Measurements from ENCODE around the gene GPRC5A. TPM values are rescaled to one million over a fixed set of nuclear protein-coding genes. Genes with fewer than 3 reads are reported as not detected.

The GPRC5A gene
- total RNA-seq, 1 experiment from 2014 or later = 468 TPM

DNA sequence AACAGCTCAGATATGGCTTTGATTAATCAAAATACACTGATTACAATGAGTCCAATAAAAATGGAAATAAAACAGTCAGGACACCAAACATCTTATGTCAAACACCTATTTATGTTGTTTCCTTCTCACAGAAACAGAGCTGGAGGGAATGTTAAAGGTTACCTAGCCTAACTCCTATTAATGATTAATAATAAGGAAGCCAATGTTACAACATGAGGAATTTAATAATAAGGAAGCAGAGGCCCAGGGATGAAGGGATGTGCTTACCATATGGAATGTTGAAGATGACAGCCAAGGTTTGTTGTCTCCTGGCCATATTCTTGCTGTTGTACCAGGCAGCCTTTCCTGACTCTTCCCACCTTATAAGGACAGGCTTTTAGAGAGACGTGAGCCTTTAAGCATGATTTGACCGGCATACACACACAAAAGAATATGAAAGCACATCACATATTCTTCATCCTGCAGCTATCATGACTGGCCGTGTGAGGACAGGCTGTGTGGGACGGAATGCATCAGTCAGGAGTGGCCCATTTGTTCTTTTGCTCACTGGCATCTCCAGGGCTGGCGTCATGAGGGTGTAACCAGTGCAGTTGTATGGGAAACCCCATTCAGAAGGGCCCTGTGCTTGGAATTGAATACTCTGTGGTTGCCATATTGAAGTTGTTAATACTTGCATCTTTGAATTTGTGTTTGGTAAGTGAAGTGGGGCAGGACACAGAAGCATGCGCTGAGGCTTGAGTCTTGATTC is 63.7 kb downstream of the GPRC5A start:
- Histone ChIP-seq H3K79me2 (ENCODE audit: low read depth) (no peaks in the 10 kb centered on the region), H3K4me3 (no peak overlapping the region), H3K9me2 (ENCODE audit: insufficient read depth) (no peaks in the 10 kb centered on the region), H3K27ac (no peak overlapping the region), H3K4me1 (replicated peaks; ENCODE audit: insufficient read depth) (no peaks in the 10 kb centered on the region), H3K27me3 (ENCODE audit: insufficient read depth, low read depth) (no peaks in the 10 kb centered on the region), H3F3A (ENCODE audit: insufficient read depth, low read depth) (no peaks in the 10 kb centered on the region), H3K36me3 (ENCODE audit: low read depth) (no peaks in the 10 kb centered on the region), H4K20me1 (ENCODE audit: insufficient read depth) (no peaks in the 10 kb centered on the region), H3K4me2 (no peak overlapping the region), H2AFZ (no peak overlapping the region), H3K9me3 (ENCODE audit: insufficient read depth, low read depth) (no peaks in the 10 kb centered on the region)
- POLR2A ChIA-PET (ENCODE audit: unreplicated experiment) = interaction anchor here (0.5 kb wide), 1 partner anchor 218 kb away, joined by 5 read pairs; no protein-coding TSS in a partner anchor
- BruUV-seq (replicated peaks) = no TSS peak
- TF ChIP-seq, protein P1, sequence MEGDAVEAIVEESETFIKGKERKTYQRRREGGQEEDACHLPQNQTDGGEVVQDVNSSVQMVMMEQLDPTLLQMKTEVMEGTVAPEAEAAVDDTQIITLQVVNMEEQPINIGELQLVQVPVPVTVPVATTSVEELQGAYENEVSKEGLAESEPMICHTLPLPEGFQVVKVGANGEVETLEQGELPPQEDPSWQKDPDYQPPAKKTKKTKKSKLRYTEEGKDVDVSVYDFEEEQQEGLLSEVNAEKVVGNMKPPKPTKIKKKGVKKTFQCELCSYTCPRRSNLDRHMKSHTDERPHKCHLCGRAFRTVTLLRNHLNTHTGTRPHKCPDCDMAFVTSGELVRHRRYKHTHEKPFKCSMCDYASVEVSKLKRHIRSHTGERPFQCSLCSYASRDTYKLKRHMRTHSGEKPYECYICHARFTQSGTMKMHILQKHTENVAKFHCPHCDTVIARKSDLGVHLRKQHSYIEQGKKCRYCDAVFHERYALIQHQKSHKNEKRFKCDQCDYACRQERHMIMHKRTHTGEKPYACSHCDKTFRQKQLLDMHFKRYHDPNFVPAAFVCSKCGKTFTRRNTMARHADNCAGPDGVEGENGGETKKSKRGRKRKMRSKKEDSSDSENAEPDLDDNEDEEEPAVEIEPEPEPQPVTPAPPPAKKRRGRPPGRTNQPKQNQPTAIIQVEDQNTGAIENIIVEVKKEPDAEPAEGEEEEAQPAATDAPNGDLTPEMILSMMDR (conservative IDR thresholded peaks at IDR 0.05) = no peak
- no peak for TF ChIP-seq EZH2 (IDR thresholded peaks at IDR 0.05; ENCODE audit: low read depth)
- intact Hi-C loops (cut with micrococcal nuclease; ENCODE audit: unreplicated experiment) = no loop called here
- DNase-seq = no peak
- CTCF ChIA-PET = interaction anchor here (0.6 kb wide), 1 partner anchor 301 kb away, joined by 5 read pairs; no protein-coding TSS in a partner anchor

DNA sequence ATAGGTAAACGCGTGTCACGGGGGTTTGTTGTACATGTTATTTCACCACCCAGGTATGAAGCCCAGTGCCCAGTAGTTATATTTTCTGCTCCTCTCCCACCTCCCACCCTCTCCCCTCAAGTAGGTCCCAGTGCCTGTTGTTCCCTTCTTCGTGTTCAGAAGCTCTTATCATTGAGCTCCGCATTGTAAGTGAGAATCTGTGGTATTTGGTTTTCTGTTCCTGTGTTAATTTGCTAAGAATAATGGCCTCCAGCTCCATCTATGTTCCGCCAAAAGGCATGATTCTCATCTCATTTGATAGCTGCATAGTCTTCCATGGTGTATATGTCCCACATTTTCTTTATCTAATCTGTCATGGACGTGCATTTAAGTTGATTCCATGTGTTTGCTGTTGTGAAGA is 67.5 kb downstream of the GPRC5A start:
- intact Hi-C loops (cut with micrococcal nuclease; ENCODE audit: unreplicated experiment) = no loop called here
- no TSS peak for BruUV-seq (replicated peaks)

DNA sequence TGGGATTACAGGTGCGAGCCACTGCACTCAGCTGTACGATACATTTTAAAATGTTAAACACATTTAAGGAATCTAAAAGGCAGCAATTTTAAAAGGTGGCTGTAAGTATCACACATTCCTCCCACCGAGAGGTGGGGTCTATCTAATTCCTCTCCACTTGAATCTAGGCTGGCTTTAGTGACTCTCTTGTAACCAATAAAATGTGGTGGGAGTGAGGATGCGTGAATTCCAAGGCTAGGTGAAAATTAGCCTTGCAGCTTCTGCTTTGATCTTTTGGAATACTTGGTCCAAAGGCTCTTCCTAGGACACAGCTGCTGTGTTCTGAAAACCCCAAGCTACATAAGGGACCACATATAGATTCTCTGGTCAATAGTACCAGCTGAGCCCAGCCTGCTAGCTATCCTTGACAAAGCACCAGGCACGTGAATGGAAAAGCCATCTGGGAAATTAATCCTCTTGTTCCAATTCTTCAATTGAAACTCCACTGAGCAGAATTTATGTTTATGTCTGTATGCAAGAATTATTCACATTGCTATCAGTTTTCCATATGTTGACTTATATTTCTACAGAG is 69.4 kb downstream of the GPRC5A start:
- H3F3A ChIP-seq (ENCODE audit: insufficient read depth, low read depth) = no peaks in the 10 kb centered on the region
- H3K4me3 ChIP-seq = no peak overlapping the region
- no peaks in the 10 kb centered on the region for H4K20me1 ChIP-seq (ENCODE audit: insufficient read depth)
- no peaks in the 10 kb centered on the region for H3K36me3 ChIP-seq (ENCODE audit: low read depth)
- no peaks in the 10 kb centered on the region for H3K9me2 ChIP-seq (ENCODE audit: insufficient read depth)
- TF ChIP-seq EZH2 (IDR thresholded peaks at IDR 0.05; ENCODE audit: low read depth) = no peak
- TF ChIP-seq, protein P1 (conservative IDR thresholded peaks at IDR 0.05) = no peak
- H2AFZ ChIP-seq = no peak overlapping the region
- H3K27ac ChIP-seq = no peak overlapping the region
- no TSS peak for BruUV-seq (replicated peaks)
- intact Hi-C loops (cut with micrococcal nuclease; ENCODE audit: unreplicated experiment) = no loop called here
- no peaks in the 10 kb centered on the region for H3K4me1 ChIP-seq (replicated peaks; ENCODE audit: insufficient read depth)
- no peaks in the 10 kb centered on the region for H3K9me3 ChIP-seq (ENCODE audit: insufficient read depth, low read depth)
- DNase-seq = no peak
- H3K27me3 ChIP-seq (ENCODE audit: insufficient read depth, low read depth) = no peaks in the 10 kb centered on the region
- no peaks in the 10 kb centered on the region for H3K79me2 ChIP-seq (ENCODE audit: low read depth)
- no peak overlapping the region for H3K4me2 ChIP-seq
- ChIA-PET CTCF (no interaction called here), POLR2A (ENCODE audit: unreplicated experiment) (interaction anchor here (0.5 kb wide), 1 partner anchor 182 kb away, joined by 3 read pairs; no protein-coding TSS in a partner anchor)

More for the DNA sequence above, 67.5 kb downstream of the GPRC5A start:
- POLR2A ChIA-PET (ENCODE audit: unreplicated experiment) = no interaction called here
- no peaks in the 10 kb centered on the region for H4K20me1 ChIP-seq (ENCODE audit: insufficient read depth)
- no peak overlapping the region for H3K4me2 ChIP-seq
- no peak for TF ChIP-seq EZH2 (IDR thresholded peaks at IDR 0.05; ENCODE audit: low read depth)
- TF ChIP-seq, protein P1 (conservative IDR thresholded peaks at IDR 0.05) = no peak
- CTCF ChIA-PET = no interaction called here
- no peaks in the 10 kb centered on the region for H3K79me2 ChIP-seq (ENCODE audit: low read depth)
- no peaks in the 10 kb centered on the region for H3K27me3 ChIP-seq (ENCODE audit: insufficient read depth, low read depth)
- H3K36me3 ChIP-seq (ENCODE audit: low read depth) = no peaks in the 10 kb centered on the region
- no peaks in the 10 kb centered on the region for H3F3A ChIP-seq (ENCODE audit: insufficient read depth, low read depth)
- no peak overlapping the region for H2AFZ ChIP-seq
- no peak for DNase-seq
- H3K4me1 ChIP-seq (replicated peaks; ENCODE audit: insufficient read depth) = no peaks in the 10 kb centered on the region
- no peak overlapping the region for H3K4me3 ChIP-seq
- H3K9me3 ChIP-seq (ENCODE audit: insufficient read depth, low read depth) = no peaks in the 10 kb centered on the region
- H3K27ac ChIP-seq = no peak overlapping the region
- H3K9me2 ChIP-seq (ENCODE audit: insufficient read depth) = no peaks in the 10 kb centered on the region
